OCI-LY1 (cell line): Measurements from ENCODE around the gene NIPSNAP2.

Experiments used
- EZH2 ChIP-seq: fragments of 200-600 bp; sonication (generic), shearing (Covaris generic); IDR thresholded peaks from 2 replicates; pipeline ENCODE4 v1.8.0; 2017; ENCODE audit warnings: borderline replicate concordance, mixed run types, mild to moderate bottlenecking, antibody characterized with exemption, low read length, moderate library complexity, mixed read lengths
- TF ChIP-seq, protein P1 (sequence below): fragments of 200-600 bp; sonication (generic), shearing (Covaris generic); IDR thresholded peaks from 2 replicates; pipeline ENCODE4 v1.5.1; 2017; ENCODE audit warnings: mild to moderate bottlenecking, antibody characterized with exemption, low read length, moderate library complexity, mixed read lengths

DNA sequence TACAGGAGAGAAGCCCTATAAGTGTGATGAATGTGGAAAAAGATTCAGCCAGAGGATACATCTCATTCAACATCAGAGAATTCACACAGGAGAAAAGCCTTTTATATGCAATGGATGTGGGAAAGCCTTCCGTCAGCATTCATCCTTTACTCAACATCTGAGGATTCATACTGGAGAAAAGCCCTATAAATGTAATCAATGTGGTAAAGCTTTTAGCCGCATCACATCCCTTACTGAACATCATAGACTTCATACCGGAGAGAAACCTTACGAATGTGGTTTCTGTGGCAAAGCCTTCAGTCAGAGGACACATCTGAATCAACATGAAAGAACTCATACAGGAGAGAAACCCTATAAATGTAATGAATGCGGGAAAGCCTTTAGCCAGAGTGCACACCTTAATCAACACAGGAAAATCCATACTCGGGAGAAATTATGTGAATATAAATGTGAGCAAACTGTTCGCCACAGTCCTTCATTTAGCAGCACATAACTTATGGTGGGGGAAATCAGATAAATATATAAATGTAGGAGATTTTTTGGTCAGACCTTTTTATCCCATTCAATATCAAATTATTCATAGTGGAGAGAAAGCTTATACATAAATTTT is 24.8 kb upstream of the NIPSNAP2 start:
- TF ChIP-seq, protein P1, sequence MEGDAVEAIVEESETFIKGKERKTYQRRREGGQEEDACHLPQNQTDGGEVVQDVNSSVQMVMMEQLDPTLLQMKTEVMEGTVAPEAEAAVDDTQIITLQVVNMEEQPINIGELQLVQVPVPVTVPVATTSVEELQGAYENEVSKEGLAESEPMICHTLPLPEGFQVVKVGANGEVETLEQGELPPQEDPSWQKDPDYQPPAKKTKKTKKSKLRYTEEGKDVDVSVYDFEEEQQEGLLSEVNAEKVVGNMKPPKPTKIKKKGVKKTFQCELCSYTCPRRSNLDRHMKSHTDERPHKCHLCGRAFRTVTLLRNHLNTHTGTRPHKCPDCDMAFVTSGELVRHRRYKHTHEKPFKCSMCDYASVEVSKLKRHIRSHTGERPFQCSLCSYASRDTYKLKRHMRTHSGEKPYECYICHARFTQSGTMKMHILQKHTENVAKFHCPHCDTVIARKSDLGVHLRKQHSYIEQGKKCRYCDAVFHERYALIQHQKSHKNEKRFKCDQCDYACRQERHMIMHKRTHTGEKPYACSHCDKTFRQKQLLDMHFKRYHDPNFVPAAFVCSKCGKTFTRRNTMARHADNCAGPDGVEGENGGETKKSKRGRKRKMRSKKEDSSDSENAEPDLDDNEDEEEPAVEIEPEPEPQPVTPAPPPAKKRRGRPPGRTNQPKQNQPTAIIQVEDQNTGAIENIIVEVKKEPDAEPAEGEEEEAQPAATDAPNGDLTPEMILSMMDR = no peak
- no peak for TF ChIP-seq EZH2
